Natural killer cell (primary cell): ENCODE data around the gene OVCH1. TPM values are rescaled to one million over a fixed set of nuclear protein-coding genes. Genes with fewer than 3 reads are reported as not detected.

Experiments
- ATAC-seq, 3 donors: fragments of 150-1000 bp in 2 of 3; fragments of 200-7000 bp in 1 of 3; cut with Tn5 transposase; 1 replicate in 1 of 3; 2 replicates in 2 of 3; pipeline ENCODE4 v1.10.0; 2021; ENCODE audit warnings: mild to moderate bottlenecking in 2 of 3, moderate library complexity in 2 of 3
- DNase-seq, 2 donors: peaks; one replicate each; pipeline versions ENCODE4 v3.0.0 to v3.0.0-alpha.2; 2013 to 2021; ENCODE audit warnings: mixed read lengths in 1 of 2
- H3K27ac ChIP-seq: one replicate; pipeline ENCODE4 v1.5.1; 2013; ENCODE audit warnings: mild to moderate bottlenecking, low read length
- H3K27me3 ChIP-seq: one replicate; pipeline ENCODE4 v1.6.1; 2013; ENCODE audit warnings: low read length; ENCODE audit not compliant: control insufficient read depth, insufficient read depth
- H3K36me3 ChIP-seq: one replicate; pipeline ENCODE4 v1.6.1; 2013; ENCODE audit warnings: low read length; ENCODE audit not compliant: control insufficient read depth, insufficient read depth
- H3K4me1 ChIP-seq: one replicate; pipeline ENCODE4 v1.6.1; 2013; ENCODE audit warnings: low read length; ENCODE audit not compliant: control insufficient read depth, insufficient read depth
- H3K4me3 ChIP-seq: one replicate; pipeline ENCODE4 v1.5.1; 2013; ENCODE audit warnings: low read length
- H3K9me3 ChIP-seq: one replicate; pipeline ENCODE4 v1.6.1; 2013; ENCODE audit warnings: low read length; ENCODE audit not compliant: control insufficient read depth, insufficient read depth
- H3K27ac Mint-ChIP-seq, 2 donors: one replicate each; pipeline ENCODE4 v1.8.0; 2022; ENCODE audit warnings: mild to moderate bottlenecking in 2 of 2, mixed read lengths in 2 of 2, moderate library complexity in 1 of 2
- H3K27me3 Mint-ChIP-seq, 2 donors: one replicate each; pipeline ENCODE4 v1.8.0; 2022; ENCODE audit warnings: low read depth in 2 of 2, mixed read lengths in 2 of 2
- H3K36me3 Mint-ChIP-seq: one replicate; pipeline ENCODE4 v1.8.0; 2022; ENCODE audit warnings: mixed read lengths
- H3K4me1 Mint-ChIP-seq, 2 donors: one replicate each; pipeline ENCODE4 v1.8.0; 2022; ENCODE audit warnings: mixed read lengths in 2 of 2
- H3K4me3 Mint-ChIP-seq: one replicate; pipeline ENCODE4 v1.8.0; 2022; ENCODE audit warnings: mild to moderate bottlenecking, moderate library complexity, mixed read lengths
- H3K9me3 Mint-ChIP-seq, 2 donors: one replicate each; pipeline ENCODE4 v1.8.0; 2022; ENCODE audit warnings: mixed read lengths in 2 of 2
- WGBS: methylation state at CpG from one replicate; pipeline ENCODE4 v1.1.7; 2013; ENCODE audit warnings: missing lambda C conversion rate; ENCODE audit not compliant: insufficient coverage; 5-methylcytosine and 5-hydroxymethylcytosine counted together
- intact Hi-C: fragments of 100-400 bp; cut with micrococcal nuclease; formaldehyde crosslinking; loops from one replicate; pipeline ENCODE4 v1.14.2; 2022
- total RNA-seq, 4 donors: library from RNA; stranded (reverse); fragments of 120-200 nt in 1 of 4; gene quantifications; one replicate each; pipeline versions ENCODE4 v1.2.3 to v1.2.4, GENCODE V29; 2013 to 2022
- TF ChIP-seq, protein P1 (sequence below): fragments of 200-600 bp; IDR thresholded peaks from one replicate; pipeline ENCODE4 v1.8.0; 2022; ENCODE audit warnings: antibody characterized with exemption

OVCH1 gene
- total RNA-seq, 3 donors from 2014 or later (not counting 1 experiment from before 2014, with no cell fraction given) = not detected

DNA sequence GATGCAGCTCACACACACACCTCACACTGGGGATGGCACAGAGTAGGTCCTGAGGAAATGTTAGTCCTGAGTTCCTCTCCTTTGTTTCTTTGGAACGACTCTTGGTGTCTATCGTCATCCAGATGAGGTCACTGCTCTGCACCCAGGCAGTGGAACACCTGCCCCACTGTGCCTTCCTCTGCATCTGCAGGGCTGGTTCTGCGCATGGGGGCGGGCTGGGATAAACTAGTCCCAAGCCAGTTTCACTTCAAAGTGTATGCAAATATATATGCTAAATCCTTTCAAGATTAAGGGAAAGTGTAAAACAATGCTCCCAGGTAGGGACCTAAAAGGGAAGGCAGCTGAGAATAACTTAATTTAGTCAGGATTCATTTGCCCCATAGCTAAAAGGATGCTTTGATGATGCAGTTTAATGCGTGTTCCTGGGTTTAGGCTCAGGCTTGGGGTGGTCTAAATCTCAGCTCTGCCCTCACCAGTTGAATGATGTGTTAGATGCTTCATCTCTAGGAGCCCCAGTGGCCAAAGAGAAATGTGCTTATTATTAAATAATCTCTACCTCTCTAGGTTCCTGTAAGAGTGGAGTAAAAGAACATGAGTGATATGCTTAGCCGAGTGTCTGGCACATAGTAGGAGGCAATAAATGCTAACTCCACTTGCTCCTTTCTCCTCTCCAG is 47.1 kb upstream of the OVCH1 start:
- no peaks in the 10 kb centered on the region for H3K36me3 ChIP-seq
- Mint-ChIP-seq H3K9me3 (no peaks in the 10 kb centered on the region), H3K27me3 (peaks cover 0 to 10% of the 10 kb centered on the region in 2 donors), H3K4me1 (no peaks in the 10 kb centered on the region), H3K27ac (no peak overlapping the region), H3K36me3 (no peaks in the 10 kb centered on the region), H3K4me3 (no peak overlapping the region)
- no peak for DNase-seq
- no peaks in the 10 kb centered on the region for H3K27me3 ChIP-seq
- H3K9me3 ChIP-seq = no peaks in the 10 kb centered on the region
- WGBS = 93% methylated on average over 5 of the region's 6 CpGs
- no peaks in the 10 kb centered on the region for H3K4me1 ChIP-seq
- TF ChIP-seq, protein P1, sequence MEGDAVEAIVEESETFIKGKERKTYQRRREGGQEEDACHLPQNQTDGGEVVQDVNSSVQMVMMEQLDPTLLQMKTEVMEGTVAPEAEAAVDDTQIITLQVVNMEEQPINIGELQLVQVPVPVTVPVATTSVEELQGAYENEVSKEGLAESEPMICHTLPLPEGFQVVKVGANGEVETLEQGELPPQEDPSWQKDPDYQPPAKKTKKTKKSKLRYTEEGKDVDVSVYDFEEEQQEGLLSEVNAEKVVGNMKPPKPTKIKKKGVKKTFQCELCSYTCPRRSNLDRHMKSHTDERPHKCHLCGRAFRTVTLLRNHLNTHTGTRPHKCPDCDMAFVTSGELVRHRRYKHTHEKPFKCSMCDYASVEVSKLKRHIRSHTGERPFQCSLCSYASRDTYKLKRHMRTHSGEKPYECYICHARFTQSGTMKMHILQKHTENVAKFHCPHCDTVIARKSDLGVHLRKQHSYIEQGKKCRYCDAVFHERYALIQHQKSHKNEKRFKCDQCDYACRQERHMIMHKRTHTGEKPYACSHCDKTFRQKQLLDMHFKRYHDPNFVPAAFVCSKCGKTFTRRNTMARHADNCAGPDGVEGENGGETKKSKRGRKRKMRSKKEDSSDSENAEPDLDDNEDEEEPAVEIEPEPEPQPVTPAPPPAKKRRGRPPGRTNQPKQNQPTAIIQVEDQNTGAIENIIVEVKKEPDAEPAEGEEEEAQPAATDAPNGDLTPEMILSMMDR = no peak
- intact Hi-C loops = no loop called here
- no peak overlapping the region for H3K4me3 ChIP-seq
- H3K27ac ChIP-seq = no peak overlapping the region
- no peak for ATAC-seq

DNA sequence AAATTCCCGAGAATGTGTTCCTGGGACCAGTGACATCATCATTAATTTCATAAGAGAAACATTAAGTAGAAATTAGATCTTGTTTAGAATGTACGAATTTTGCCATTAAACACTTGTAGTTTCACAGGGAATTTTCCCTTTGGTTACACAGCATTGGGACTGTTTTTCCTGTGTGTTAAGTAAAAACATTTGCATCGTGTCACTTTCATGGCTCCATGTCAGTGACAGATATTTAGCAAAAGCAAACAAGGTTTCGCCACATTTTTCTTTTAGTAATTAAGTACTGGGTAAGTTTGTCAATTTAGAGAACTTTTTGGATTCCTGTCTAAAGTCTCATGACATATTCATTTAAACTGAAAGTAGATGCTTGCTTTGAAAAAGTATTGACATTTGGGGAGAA is 45.5 kb upstream of the OVCH1 start:
- H3K27ac Mint-ChIP-seq = no peak overlapping the region
- no peak for DNase-seq
- Histone ChIP-seq H3K27ac (no peak overlapping the region), H3K4me1 (no peaks in the 10 kb centered on the region), H3K27me3 (no peaks in the 10 kb centered on the region), H3K4me3 (no peak overlapping the region), H3K9me3 (no peaks in the 10 kb centered on the region), H3K36me3 (no peaks in the 10 kb centered on the region)
- H3K9me3 Mint-ChIP-seq = no peaks in the 10 kb centered on the region
- ATAC-seq = no peak
- no peaks in the 10 kb centered on the region for H3K4me1 Mint-ChIP-seq
- WGBS = 85% methylated on average over 2 of the region's 4 CpGs
- intact Hi-C loops = no loop called here
- H3K36me3 Mint-ChIP-seq = no peaks in the 10 kb centered on the region
- H3K27me3 Mint-ChIP-seq = peaks cover 10 to 12% of the 10 kb centered on the region in 2 donors
- TF ChIP-seq, protein P1 = no peak
- H3K4me3 Mint-ChIP-seq = no peak overlapping the region

DNA sequence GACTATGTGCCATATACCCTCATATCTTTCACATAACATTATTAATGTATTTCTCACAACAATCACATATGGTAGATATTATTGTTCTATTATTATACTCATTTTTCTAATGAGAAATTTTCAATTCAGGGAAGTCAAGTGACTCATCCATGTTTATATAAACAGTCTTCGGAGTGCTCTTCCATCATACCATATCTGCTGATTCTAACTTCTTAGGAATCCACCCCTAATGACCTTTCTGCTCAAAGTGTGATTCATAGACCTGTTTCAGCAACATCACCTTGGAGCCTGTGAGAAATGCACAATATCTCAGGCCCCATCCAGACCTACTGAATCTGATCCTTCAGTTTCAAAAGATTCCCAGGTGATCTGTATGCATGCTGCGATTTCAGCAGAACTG is 39.8 kb upstream of the OVCH1 start:
- DNase-seq (no peak), ATAC-seq (no peak)
- no peaks in the 10 kb centered on the region for H3K27me3 ChIP-seq
- no peak overlapping the region for H3K27ac ChIP-seq
- Mint-ChIP-seq H3K4me3 (no peak overlapping the region), H3K36me3 (no peaks in the 10 kb centered on the region), H3K27me3 (peaks cover 12 to 23% of the 10 kb centered on the region in 2 donors), H3K27ac (no peak overlapping the region), H3K9me3 (no peaks in the 10 kb centered on the region), H3K4me1 (no peaks in the 10 kb centered on the region)
- no peaks in the 10 kb centered on the region for H3K36me3 ChIP-seq
- H3K9me3 ChIP-seq = no peaks in the 10 kb centered on the region
- H3K4me1 ChIP-seq = no peaks in the 10 kb centered on the region
- H3K4me3 ChIP-seq = no peak overlapping the region
- intact Hi-C loops = no loop called here
- WGBS = 78% methylated on average over 2 of the region's 2 CpGs
- TF ChIP-seq, protein P1 = no peak

DNA sequence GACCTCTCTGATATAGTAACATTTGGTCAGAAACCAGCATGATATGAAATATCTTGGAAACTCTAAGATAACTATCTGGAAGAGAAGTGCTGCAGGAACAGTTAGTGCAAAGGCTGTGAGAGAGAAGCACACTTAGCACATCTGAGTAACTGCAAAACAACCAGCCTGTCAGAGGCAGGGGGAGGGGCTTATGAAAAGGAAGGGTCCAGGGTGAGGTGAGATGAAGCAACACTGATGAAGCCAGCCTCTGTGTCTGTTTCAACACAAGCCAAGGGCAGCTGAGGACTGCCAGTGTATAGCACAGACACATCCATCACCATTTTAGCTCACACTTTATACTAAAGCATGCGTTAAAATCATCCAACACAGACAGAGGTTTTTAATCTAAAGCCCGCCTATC is 37.4 kb upstream of the OVCH1 start:
- H3K27ac Mint-ChIP-seq = no peak overlapping the region
- H3K27me3 Mint-ChIP-seq = peaks cover 13 to 33% of the 10 kb centered on the region in 2 donors
- no peaks in the 10 kb centered on the region for H3K27me3 ChIP-seq
- no peak overlapping the region for H3K4me3 ChIP-seq
- WGBS = 91% methylated on average over 2 of the region's 2 CpGs
- no peaks in the 10 kb centered on the region for H3K4me1 ChIP-seq
- ATAC-seq = no peak
- no peak overlapping the region for H3K27ac ChIP-seq
- DNase-seq = no peak
- H3K36me3 ChIP-seq = no peaks in the 10 kb centered on the region
- no peaks in the 10 kb centered on the region for H3K9me3 ChIP-seq
- TF ChIP-seq, protein P1 = no peak
- no peaks in the 10 kb centered on the region for H3K9me3 Mint-ChIP-seq
- H3K36me3 Mint-ChIP-seq = no peaks in the 10 kb centered on the region
- H3K4me1 Mint-ChIP-seq = no peaks in the 10 kb centered on the region
- intact Hi-C loops = no loop called here
- H3K4me3 Mint-ChIP-seq = no peak overlapping the region
